Small intestine (tissue), 7 donors: Measurements from ENCODE around the gene C3orf20. TPM values are rescaled to one million over a fixed set of nuclear protein-coding genes. Genes with fewer than 3 reads are reported as not detected.

ENCODE experiments used
- DNase-seq, 2 donors: peaks; one replicate each; pipeline versions ENCODE4 v3.0.0 to v3.0.0-alpha.2; 2013
- FAIRE-seq: peaks from 2 replicates; lab custom pipeline; 2012; peaks lifted over from hg19 to GRCh38; lab: Jason Lieb, UNC
- H3K27ac ChIP-seq, 3 donors: one replicate each; pipeline ENCODE4 v1.5.1; 2013; ENCODE audit warnings: low read length in 2 of 3, mild to moderate bottlenecking in 2 of 3, control low read depth in 1 of 3, inconsistent platforms in 1 of 3, low read depth in 1 of 3, moderate library complexity in 1 of 3
- H3K27me3 ChIP-seq, 3 donors: one replicate each; pipeline ENCODE4 v1.6.1; 2013; ENCODE audit warnings: low read length in 3 of 3, inconsistent platforms in 1 of 3; ENCODE audit not compliant: control insufficient read depth in 3 of 3, insufficient read depth in 3 of 3
- H3K36me3 ChIP-seq, 3 donors: one replicate each; pipeline ENCODE4 v1.6.1; 2013; ENCODE audit warnings: low read length in 3 of 3, inconsistent platforms in 1 of 3, low read depth in 1 of 3, mild to moderate bottlenecking in 1 of 3, moderate library complexity in 1 of 3; ENCODE audit not compliant: control insufficient read depth in 3 of 3, insufficient read depth in 2 of 3
- H3K4me1 ChIP-seq, 3 donors: one replicate each; pipeline ENCODE4 v1.6.1; 2013; ENCODE audit warnings: low read length in 2 of 3, inconsistent platforms in 1 of 3, low read depth in 1 of 3, mild to moderate bottlenecking in 1 of 3, moderate library complexity in 1 of 3; ENCODE audit not compliant: control insufficient read depth in 3 of 3, insufficient read depth in 2 of 3
- H3K4me3 ChIP-seq, 3 donors: one replicate each; pipeline ENCODE4 v1.5.1; 2013; ENCODE audit warnings: low read length in 3 of 3, control low read depth in 1 of 3, inconsistent platforms in 1 of 3, low read depth in 1 of 3, mild to moderate bottlenecking in 1 of 3, moderate library complexity in 1 of 3
- H3K9me3 ChIP-seq, 2 donors: one replicate each; pipeline ENCODE4 v1.6.1; 2013; ENCODE audit warnings: low read depth in 1 of 2, low read length in 1 of 2; ENCODE audit not compliant: control insufficient read depth in 2 of 2, insufficient read depth in 1 of 2
- WGBS, 3 donors: extraction: QIAGEN DNeasy Blood & Tissue Kit; methylation state at CpG; one replicate each; pipeline ENCODE4 v1.1.7; 2013; 5-methylcytosine and 5-hydroxymethylcytosine counted together
- polyA plus RNA-seq, 4 donors: library from polyadenylated mRNA; stranded (reverse) in 3 of 4; unstranded in 1 of 4; fragments of 200-250 nt in 3 of 4; fragments of 120-200 nt in 1 of 4; gene quantifications; one replicate each; pipeline versions ENCODE4 v1.2.1 to v1.2.3, GENCODE V29; 2013
- donor health status: healthy with polysubstance abuse.
- donor health status: control.
- donor health status: control.
- donor health status: Bipolar disorder and iron deficiency.
- donor health status: healthy.

C3orf20 gene
- polyA plus RNA-seq, 4 donors = 0.01 to 0.07 TPM; not detected in 2

- FAIRE-seq = no peak
- WGBS, 3 donors = 75 to 78% (median 77%) methylated on average over 2 of the region's 2 CpGs
- Histone ChIP-seq H3K36me3 (no peaks in the 10 kb centered on the region), H3K4me3 (no peak overlapping the region), H3K4me1 (no peaks in the 10 kb centered on the region), H3K27me3 (peaks cover 0 to 4% (median 0%) of the 10 kb centered on the region in 3 donors), H3K27ac (no peak overlapping the region), H3K9me3 (no peaks in the 10 kb centered on the region)
- DNase-seq = no peak
Observed at GRCh38 chr3:14783480-14784086, 108.6 kb downstream of the C3orf20 start.

- Histone ChIP-seq H3K36me3 (no peaks in the 10 kb centered on the region), H3K4me1 (no peaks in the 10 kb centered on the region), H3K4me3 (no peak overlapping the region), H3K9me3 (no peaks in the 10 kb centered on the region), H3K27me3 (peaks cover 0 to 5% (median 0%) of the 10 kb centered on the region in 3 donors), H3K27ac (no peak overlapping the region)
- DNase-seq = no peak
- no peak for FAIRE-seq
- WGBS, 3 donors = 64 to 77% (median 75%) methylated on average over 8 of the region's 8 CpGs
Observed at GRCh38 chr3:14784087-14784681, 109.2 kb downstream of the C3orf20 start.

- peaks cover 0 to 5% (median 0%) of the 10 kb centered on the region in 3 donors for H3K27me3 ChIP-seq
- no peak overlapping the region for H3K27ac ChIP-seq
- H3K36me3 ChIP-seq = no peaks in the 10 kb centered on the region
- H3K4me3 ChIP-seq = no peak overlapping the region
- DNase-seq (no peak), FAIRE-seq (no peak)
- no peaks in the 10 kb centered on the region for H3K9me3 ChIP-seq
- no peaks in the 10 kb centered on the region for H3K4me1 ChIP-seq
- WGBS, 3 donors = 83 to 89% (median 88%) methylated on average over 20 of the region's 20 CpGs
Observed at GRCh38 chr3:14785207-14786155, 110.5 kb downstream of the C3orf20 start.

- H3K9me3 ChIP-seq = no peaks in the 10 kb centered on the region
- peaks cover 0 to 5% (median 0%) of the 10 kb centered on the region in 3 donors for H3K27me3 ChIP-seq
- no peaks in the 10 kb centered on the region for H3K4me1 ChIP-seq
- H3K27ac ChIP-seq = no peak overlapping the region
- FAIRE-seq (no peak), DNase-seq (no peak)
- H3K4me3 ChIP-seq = no peak overlapping the region
- no peaks in the 10 kb centered on the region for H3K36me3 ChIP-seq
- WGBS, 3 donors = 91 to 97% (median 96%) methylated on average over 3 of the region's 3 CpGs
Observed at GRCh38 chr3:14786369-14786768, 111.4 kb downstream of the C3orf20 start.

GRCh38 chr3:14787630-14788029 is 112.7 kb downstream of the C3orf20 start:
- Histone ChIP-seq H3K4me3 (no peak overlapping the region), H3K36me3 (no peaks in the 10 kb centered on the region), H3K27ac (no peak overlapping the region), H3K27me3 (peaks cover 0 to 5% (median 0%) of the 10 kb centered on the region in 3 donors), H3K4me1 (no peaks in the 10 kb centered on the region), H3K9me3 (no peaks in the 10 kb centered on the region)
- DNase-seq = peak in 1 of 2 donors; percentile 18
- WGBS, 3 donors = 12 to 53% (median 28%) methylated on average over 7 of the region's 7 CpGs
- FAIRE-seq = no peak

- WGBS, 3 donors = 84 to 93% (median 90%) methylated on average over 7 of the region's 7 CpGs
Observed at GRCh38 chr3:14788644-14789043, 113.7 kb downstream of the C3orf20 start.

GRCh38 chr3:14789221-14789620 is 114.3 kb downstream of the C3orf20 start:
- FAIRE-seq (no peak), DNase-seq (no peak)
- WGBS, 3 donors = 51 to 73% (median 67%) methylated on average over 5 of the region's 5 CpGs
- Histone ChIP-seq H3K27me3 (peaks cover 0 to 5% (median 0%) of the 10 kb centered on the region in 3 donors), H3K36me3 (no peaks in the 10 kb centered on the region), H3K4me1 (no peaks in the 10 kb centered on the region), H3K4me3 (no peak overlapping the region), H3K27ac (no peak overlapping the region), H3K9me3 (no peaks in the 10 kb centered on the region)

More at GRCh38 chr3:14788644-14789043, 113.7 kb downstream of the C3orf20 start:
- FAIRE-seq (no peak), DNase-seq (no peak)
- no peaks in the 10 kb centered on the region for H3K36me3 ChIP-seq
- no peaks in the 10 kb centered on the region for H3K9me3 ChIP-seq
- no peak overlapping the region for H3K4me3 ChIP-seq
- H3K27ac ChIP-seq = no peak overlapping the region
- peaks cover 0 to 5% (median 0%) of the 10 kb centered on the region in 3 donors for H3K27me3 ChIP-seq
- H3K4me1 ChIP-seq = no peaks in the 10 kb centered on the region

GRCh38 chr3:14789640-14790285 is 114.8 kb downstream of the C3orf20 start:
- DNase-seq (no peak), FAIRE-seq (no peak)
- Histone ChIP-seq H3K4me1 (no peaks in the 10 kb centered on the region), H3K27ac (no peak overlapping the region), H3K4me3 (no peak overlapping the region), H3K27me3 (peaks cover 0 to 5% (median 0%) of the 10 kb centered on the region in 3 donors), H3K36me3 (no peaks in the 10 kb centered on the region), H3K9me3 (no peaks in the 10 kb centered on the region)
- 73 to 86% (median 76%) methylated on average over 10 of the region's 10 CpGs for WGBS, 3 donors
